Suppressor macrophage treated with lipopolysaccharide for 1 hour (primary cell): Measurements from ENCODE around the gene RPTN.
"Not testable (repeated sequence)": the region's sequence is repeated elsewhere in the genome, so short reads cannot be mapped to it uniquely, and the experiment has no call there.

Source experiments
- DNase-seq, 3 donors: peaks; one replicate each; pipeline ENCODE4 v3.0.0-alpha.2; 2020 to 2022

Gene RPTN

DNA sequence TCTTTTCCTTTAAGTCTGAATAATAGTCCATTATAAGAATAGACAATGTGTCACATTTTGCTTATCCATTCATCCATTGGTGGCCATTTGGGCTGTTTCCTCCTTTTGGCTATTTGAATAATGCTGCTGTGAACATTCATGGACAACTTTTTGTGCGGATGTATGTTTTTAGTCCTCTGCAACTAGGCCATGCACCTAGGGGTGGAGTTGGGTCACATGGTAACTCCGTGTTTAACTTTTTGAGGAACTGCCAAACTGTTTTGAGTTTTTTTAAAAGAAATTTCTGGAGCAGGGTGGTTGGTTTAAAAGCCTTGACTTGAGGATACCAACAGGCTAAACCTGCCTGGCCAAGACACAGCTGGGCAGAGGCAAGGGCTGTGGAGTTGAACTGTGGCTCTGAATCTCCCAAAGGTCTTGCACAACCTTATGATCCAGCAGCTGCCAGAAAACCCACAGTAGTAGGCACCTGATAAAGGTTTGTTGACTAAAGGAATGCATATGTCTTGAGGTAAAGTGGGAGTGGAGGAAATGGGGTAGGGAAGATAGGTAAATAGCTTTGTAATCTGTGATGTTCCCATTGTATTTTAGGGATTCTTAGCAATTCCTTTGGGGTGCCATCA lies 5.6 kb upstream of the RPTN start:
- DNase-seq: no peak

DNA sequence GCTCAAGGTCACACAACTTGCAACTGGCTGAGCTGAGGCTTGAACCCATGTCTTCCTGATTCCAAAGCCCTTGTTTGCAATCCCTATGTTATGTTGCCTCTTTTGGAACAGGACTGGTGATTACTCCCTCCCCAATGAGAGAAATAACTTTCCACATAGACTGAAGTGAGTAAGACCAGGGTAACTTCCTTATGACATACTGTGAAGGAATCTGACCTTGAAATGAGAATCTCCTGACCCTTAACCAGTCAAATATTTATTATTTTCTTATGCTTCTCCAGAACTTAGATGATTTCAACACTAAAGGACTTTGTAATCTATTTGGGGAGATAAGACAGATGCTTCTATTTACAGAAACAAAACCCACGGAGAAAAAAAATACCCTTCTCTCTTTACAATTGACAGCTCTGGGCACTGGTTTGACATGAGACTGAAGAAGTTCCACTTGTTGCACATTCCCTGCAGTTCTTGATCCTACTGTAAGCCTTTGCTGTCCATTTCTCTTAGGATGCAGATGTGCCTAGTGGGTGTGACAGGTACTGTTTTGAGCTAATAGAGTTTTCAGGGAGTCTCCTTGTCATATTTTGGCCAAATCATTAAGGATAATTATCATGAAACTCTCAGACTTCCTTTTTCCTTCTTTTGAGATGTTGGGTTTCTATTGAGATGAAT lies 3.9 kb upstream of the RPTN start:
- DNase-seq: peak; percentile 67 to 83 (median 80)

DNA sequence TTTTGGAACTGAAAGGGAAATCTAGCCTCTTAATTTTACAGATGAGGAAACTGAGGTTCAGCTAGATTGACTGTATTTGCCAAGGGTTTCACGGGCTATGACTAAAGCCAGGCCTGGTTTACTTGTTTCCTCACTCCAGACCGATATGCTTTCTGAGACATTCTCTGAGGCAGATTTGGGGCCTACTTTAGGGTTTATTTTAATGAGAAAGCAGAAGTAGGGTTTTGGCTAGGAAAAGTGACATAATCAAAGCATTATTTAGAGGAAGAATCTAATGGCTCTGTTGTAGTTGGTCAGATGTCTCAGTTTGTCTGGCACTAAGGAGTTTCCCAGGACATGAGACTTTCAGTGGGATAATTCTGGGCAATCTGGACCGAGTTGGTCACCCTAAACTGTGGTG lies 1.5 kb upstream of the RPTN start:
- peak; percentile 82 to 94 (median 93) for DNase-seq

DNA sequence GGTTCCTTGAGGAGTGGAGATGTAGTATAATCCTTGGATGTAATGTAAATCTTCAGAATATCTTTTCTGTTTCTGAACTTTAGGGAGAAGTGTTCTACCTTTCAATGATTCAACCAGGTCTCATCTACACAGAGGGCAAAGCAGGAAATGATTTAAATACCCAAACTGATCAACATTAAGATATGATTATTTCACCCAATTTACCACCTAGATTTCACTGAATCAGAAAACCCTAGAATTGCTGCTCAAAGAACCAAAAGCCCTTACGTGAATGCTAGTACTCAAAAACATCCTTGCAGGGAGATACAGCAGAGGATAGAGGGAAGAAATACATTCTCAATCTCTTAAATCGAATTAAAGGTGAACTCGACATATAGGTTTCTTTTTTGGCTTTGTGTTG lies 5.0 kb downstream of the RPTN start:
- no peak for DNase-seq

DNA sequence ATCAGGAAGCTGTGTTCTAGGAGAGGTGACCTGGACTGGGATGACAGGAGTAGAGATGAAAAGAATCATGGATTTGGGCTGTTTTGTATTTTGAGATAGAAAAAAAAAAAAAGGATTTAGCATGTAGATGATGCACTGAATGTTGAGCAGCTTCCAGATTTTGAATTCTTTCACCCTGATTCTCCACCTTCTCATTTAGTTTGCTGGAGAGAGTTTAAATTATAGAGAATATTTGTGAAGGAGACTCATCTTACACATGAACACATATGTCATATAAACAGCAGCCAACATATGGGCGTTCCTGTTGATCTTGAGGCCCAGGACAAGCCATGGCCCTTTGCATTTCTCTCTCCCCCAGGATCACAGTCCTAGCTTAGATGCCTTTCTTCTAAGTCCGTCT lies 7.4 kb downstream of the RPTN start:
- DNase-seq: no peak

DNA sequence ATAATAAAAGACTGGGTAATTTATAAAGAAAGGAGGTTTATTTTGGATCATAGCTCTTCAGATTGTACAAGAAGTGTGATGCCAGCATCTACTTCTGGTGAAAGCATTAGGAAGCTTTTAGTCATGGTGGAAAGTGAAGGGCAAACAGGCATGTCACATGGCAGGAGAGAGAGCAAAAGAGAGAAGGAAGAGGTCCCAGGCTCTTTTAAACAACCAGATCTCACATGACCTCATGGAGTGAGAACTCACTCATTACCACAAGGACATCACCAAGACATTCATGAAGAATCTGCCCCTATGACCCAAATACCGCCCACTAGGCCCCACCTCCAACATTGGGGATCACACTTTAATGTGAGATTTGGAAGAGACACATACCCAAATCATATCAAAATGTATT lies 10.0 kb downstream of the RPTN start:
- DNase-seq: peak; percentile 24 to 56 (median 55)

DNA sequence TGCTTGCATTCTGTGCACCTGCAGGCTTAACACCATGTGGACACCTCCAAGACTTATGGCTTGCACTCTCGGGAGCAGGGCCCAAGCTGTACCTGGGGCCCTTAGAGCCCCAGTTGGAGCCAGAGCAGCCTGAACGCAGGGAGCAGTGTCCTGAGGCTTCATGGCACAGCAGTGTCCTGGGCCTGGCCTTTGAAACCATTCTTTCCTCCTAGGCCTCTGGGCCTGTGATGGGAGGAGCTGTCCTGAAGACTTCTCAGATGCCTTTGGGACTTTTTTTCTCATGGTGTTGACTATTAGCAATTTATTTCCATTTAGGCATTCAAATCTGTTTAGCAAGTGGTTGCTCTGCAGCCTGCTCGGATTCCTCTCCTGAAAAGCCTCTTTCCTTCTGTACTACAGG lies 11.0 kb downstream of the RPTN start:
- DNase-seq: no peak

DNA sequence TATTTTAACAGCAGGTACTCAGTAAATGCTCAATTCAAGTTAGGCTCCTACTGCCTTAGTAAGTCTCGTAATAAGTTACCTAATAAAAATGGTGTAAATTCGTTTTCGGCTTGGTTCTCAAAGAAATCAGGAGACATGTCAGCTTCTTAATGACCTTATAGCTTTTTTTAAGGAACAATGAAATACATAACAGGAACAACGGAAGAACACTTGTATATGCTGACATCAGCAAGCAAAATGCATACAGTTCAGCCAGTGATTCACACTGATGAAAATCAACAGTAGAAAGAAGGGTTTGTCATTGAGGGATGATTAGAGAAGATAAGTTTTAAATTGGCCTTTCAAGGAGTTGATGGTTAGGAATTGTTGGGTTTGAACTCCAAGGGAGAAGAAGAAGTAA lies 13.3 kb downstream of the RPTN start:
- peak; percentile 37 to 74 (median 67) for DNase-seq

DNA sequence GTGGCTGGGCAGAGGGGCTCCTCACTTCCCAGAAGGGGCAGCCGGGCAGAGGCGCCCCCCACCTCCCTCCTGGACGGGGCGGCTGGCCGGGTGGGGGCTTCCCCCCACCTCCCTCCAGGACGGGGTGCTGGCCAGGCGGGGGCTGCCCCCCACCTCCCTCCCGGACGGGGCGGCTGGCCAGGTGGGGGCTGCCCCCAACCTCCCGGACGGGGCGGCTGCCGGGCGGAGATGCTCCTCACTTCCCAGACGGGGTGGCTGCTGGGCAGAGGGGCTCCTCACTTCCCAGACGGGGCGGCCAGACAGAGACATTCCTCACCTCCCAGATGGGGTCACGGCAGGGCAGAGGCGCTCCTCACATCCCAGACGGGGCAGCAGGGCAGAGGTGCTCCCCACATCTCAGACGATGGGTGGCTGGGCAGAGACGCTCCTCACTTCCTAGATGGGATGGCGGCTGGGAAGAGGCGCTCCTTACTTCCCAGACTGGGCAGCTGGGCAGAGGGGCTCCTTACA lies 14.3 kb downstream of the RPTN start:
- DNase-seq: not testable (repeated sequence)

DNA sequence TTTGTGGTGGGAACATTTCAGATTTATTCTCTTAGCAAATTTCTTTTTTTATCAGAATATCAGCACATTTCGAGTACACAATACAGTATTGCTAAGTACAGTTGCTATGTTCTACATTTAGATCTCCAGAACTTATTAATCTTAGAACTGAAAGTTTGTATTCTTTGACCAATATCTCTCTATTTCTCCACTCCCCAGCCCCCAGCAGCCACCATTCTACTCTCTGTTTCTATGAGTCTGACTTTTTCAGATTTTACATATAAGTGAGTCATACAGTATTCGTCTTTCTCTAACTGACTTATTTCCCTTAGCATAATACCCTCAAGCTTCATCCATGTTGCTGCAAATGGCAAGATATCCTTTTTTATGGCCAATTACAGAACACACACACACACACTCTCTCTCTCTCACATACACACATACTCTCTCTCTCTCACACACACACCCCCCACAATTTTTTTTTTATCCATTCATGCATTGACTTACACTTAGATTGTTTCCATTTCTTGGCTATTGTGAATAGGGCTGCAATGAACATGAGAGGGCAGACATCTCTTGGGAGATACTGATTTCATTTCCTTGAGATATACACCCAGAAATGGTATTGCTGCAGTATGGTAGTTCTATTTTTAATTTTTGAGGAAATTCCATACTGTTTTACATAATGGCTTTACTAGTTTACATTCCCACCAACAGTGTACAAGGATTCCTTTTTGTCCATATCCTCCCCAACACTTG lies 15.7 kb downstream of the RPTN start:
- DNase-seq: peak in 2 of 3 donors; percentile 28 to 29

DNA sequence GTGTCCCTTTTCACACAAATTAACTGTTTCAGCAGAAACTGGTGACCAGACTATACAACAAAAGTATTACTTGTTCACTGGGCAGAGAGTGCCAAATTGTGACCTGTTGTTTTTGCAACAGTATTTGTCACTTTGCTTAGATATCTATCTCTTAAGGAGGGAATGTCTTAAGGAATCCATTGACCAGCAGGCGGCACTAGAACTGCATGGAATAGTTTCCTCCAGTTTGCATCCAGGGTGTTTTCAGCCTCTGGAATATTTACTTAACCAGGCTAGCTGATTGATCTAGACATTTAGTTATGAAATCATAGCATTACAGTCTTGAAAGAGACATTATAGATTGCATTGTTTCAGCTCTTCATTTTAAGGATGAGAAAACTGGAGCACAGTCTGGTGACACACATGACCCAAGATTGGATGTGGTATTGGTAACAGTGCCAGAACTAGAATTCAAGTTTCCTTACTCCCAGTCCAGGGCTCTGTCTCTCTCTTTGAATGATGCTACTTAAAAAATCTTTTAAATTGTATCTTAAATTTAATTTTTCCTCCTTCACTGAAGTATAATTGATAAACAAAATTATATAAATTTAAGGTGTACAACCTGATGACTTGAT lies 16.9 kb downstream of the RPTN start:
- peak; percentile 87 to 92 (median 89) for DNase-seq

DNA sequence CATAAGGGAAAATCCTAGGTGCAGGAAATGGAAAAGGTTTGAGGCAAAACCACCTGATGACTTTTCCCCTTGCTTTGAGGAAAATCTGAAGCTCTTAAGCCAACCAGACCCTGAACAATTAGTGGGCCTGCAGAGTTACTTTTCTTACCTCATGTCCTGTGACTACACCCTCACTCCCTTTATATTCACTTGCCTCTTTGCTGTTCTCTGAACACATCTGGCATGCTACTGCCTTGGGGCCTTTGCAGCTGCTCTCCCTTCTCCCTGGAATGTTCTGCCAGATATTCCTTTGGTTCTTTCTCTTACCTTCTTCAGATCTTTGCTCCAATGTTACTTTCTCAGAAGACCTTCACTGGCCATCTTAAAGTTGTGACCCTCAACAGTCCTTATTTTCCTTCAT lies 21.8 kb downstream of the RPTN start:
- no peak for DNase-seq

DNA sequence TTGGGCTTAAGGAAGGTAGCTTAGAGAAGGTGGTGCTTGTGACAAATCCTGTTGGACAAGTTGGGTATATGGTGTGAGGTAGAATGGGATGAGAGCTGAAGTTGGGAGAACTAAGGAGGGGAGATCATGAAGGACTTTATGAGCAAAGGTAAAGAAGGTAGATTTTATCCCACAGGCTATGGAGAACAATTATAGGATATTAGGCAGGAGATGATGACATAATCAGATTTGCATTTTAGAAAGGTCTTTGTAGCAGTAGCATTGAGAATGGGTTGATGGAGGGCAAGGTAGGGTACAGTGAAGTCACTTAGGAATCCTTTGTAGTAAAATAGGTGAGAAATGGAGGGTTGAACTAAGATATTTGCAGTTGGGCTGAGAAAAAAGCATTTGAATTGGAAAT lies 28.8 kb downstream of the RPTN start:
- no peak for DNase-seq

DNA sequence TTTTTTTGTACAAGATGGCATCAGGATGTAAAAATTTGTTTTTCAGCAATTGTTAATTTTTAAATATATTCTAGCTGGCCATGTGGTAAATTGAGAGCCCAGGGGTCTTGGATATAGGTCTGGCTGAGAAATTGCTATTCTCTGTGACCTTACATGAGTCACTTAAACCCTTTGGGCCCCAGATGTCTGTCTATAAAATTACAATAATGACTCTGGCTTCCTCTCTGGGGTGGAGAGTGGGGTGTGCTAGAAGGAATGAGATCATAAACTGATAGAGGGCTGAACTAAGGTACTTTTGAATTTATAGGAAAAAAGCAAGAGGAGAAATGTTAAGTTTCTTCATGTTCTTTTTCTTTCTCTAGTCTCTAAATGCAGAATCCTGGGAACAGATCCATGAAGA lies 31.4 kb downstream of the RPTN start:
- DNase-seq: peak in 1 of 3 donors; percentile 18

DNA sequence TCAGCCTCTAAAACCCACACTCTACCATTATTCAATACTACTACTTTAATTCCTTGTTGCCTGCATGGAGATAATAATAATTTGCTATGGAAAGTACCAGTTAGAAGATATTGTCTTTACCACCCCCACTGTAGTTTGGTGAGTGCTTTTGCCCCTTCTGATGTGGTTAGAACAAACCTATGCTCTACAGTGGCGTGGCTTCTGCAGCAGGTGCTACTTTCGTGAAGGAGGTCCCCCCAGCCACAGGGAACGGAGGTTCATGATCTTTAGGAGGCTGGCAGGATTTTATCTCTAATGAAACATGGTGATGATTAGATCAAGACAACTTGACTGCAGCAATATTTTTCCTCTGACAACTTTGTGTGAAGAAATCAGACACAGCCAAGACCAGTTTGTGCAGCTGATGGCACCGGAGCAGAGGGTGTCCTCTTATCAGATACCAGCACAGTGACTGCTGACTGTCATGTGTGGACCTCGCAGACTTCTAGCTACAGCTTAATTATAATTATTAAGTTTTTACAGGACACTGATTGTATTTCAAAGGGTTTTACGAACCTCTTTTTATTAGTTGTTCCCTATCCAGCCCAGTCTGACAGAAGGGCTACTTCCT lies 33.1 kb downstream of the RPTN start:
- DNase-seq: no peak

DNA sequence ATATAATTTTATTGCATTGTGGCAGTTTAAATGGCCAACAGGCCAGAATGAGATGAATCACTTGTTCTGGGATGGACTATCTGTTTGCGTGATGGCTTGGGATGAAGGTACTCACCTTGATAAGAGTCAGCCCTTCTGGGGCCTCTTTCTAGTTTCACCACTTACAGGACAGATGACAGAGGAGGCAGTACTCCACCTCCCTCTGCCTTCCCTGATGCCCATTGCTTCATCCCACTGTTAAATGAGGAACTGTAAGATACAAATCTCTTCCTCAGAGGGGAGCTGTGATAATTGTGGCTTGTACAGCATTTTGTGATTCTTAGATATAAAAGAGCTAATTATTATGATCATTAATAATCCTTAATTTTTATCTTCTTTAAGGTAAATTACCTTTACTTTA lies 40.1 kb downstream of the RPTN start:
- peak in 2 of 3 donors; percentile 21 to 41 for DNase-seq

DNA sequence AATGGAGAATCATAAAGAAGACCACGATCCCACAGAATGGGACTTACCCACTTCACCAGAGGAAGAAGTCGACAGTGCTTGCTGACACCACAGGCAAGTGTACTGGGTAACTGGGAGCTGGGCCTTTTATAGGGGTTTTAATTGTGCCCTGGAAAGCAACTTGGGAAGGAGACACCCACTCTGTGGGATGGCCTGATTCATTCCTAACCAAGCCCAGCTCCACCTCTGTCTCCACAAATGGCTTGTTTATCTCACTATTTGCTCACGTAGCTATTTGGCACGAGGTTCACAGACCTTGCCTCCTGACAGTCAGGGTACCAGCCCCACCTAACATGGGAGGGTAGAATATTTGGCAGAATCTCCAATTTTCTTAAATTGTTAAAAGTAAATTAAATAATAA lies 43.7 kb downstream of the RPTN start, which contains the start of gene TCHH:
TSS of gene TCHH (minus strand) at position 101 of the 400 bp plus-strand sequence. CDS start 1,364 bp downstream, outside the sequence.
- no peak for DNase-seq

DNA sequence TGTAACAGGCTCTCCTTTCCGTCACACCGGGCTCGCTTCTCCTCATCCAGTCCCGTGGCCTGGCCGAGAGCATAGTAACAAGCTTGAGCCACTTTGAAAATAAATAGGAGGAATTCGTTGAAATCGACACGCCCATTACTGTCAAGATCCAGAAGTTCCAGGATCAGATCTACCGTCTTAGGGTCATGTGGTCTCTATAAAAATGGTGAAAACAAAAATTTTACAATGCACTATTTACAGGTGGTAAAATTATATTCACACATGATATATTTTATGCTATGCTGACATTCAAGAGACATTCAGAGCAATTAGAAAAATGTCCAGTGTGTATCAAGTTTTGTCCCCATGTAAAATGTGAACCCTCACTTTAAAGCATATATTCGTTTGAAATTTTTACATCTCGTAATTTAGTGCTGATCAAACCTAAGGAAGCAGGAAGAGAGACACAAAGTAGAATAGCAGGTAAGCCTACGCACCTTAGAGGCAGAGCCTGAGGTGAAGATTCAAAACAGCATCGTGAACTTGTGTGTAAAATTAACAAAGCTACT lies 46.1 kb downstream of the RPTN start:
- DNase-seq: peak in 1 of 3 donors; percentile 16

DNA sequence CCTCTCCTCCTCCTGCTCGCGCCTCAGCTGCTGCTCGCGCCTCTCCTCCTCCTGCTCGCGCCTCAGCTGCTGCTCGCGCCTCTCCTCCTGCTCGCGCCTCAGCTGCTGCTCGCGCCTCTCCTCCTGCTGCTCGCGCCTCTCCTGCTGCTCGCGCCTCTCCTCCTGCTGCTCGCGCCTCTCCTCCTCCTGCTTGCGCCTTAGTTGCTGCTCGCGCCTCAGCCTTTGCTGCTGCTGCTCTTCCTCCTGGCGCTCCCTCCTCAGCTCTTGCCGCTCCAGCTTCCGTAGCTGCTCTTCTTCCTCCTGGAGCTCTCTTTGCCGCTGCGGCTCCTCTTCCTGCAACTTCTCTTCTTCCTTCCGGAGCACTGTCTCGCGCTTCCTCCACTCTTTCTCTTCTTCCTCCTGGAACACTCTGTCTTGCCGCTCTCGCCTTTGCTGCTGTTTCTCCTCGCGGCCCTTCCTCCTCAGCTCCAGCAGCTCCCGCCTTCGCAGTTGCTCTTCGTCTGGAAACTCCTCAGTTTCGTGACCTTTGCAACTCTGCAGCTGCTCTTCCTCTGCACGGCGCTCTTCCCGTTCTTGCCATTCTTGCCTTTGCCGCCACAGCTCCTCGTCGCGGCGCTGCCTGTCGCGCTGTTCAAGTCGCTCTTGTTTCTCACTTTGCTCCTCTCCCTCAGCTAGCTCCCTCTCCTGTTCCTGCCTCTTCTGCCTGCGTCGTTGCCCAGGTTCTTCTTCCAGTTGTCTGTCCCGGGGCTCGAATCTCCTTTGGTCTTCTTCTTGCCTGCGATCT lies 46.7 kb downstream of the RPTN start:
- DNase-seq: peak; percentile 84 to 85 (median 85)

DNA sequence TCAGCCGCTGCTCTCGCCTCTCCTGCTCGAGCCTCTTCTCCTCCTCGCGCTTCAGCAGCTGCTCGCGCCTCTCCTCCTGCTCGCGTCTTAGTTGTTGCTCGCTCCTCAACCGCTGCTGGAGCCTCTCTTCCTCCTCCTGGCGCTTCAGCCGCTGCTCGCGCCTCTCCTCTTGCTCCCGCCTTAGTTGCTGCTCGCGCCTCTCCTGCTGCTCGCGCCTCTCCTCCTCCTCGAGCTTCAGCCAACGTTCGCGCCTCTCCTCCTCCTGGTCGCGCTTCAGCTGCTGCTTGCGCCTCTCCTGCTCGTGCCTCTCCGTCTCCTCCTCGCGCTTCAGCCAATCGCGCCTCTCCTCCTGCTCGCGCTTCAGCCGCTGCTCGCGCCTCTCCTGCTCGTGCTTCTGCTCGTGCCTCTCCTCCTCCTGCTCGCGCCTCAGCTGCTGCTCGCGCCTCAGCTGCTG lies 47.5 kb downstream of the RPTN start:
- DNase-seq: peak in 1 of 3 donors; percentile 38

DNA sequence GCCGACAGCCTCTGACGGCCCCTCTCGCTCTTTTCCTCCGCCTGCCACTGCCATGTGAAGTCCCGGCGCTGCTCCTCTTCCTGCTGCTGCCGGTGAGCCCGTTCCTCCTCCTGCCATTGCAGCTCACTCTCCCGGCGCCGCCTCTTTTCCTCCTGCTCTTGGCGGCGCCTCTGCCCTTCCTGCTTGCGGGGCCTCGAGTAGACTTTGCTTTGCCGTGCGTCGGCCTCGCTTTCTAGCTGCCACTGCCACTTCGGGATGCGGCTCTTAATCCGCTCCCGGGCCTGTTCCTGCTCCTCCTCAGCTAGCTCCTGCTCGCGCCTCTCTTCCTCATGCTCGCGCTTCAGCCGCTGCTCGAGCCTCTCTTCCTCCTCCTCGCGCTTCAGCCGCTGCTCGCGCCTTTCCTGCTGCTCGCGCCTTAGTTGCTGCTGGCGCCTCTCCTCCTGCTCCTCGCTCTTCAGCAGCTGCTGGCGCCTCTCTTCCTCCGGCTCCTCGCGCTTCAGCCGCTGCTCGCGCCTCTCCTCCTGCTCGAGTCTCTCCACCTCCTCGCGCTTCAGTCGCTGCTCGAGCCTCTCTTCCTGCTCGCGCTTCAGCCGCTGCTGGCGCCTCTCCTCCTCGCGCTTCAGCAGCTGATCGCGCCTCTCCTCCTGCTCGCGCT lies 48.0 kb downstream of the RPTN start:
- peak; percentile 31 to 53 (median 34) for DNase-seq
